Measurements from ENCODE around the gene KCTD2.
A peak's percentile ranks its signal among the peaks of the same experiment; 100 is the strongest.

KCTD2 gene

DNA sequence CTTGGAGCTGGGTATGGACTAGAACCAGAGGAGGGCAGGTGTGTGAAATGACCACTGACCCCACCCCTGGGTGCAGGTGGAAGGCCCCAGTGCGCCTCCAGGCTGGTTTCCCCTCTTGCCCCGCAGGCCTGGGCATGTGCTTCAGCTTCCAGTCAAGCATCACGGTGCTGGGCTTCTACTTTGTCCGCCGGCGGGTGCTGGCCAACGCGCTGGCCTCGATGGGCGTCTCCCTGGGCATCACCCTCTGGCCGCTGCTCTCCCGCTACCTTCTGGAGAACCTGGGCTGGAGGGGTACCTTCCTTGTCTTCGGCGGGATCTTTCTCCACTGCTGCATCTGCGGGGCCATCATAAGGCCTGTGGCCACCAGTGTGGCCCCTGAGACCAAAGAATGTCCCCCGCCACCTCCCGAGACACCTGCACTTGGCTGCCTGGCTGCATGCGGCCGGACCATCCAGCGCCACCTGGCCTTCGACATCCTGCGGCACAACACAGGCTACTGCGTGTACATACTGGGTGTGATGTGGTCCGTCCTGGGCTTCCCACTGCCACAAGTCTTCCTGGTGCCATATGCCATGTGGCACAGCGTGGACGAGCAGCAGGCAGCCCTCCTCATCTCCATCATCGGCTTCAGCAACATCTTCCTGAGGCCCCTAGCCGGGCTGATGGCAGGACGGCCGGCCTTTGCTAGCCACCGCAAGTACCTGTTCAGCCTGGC lies 53.0 kb downstream of the KCTD2 start:
- no peak for DNase-seq (ENCODE audit: low spot score)

- no peak for DNase-seq (ENCODE audit: low spot score)
These were observed 55.4 kb downstream of the KCTD2 start for GRCh38 chr17:75102385-75102821.

GRCh38 chr17:75103601-75104554 lies 56.9 kb downstream of the KCTD2 start:
- no peak for DNase-seq (ENCODE audit: low spot score)

GRCh38 chr17:75105126-75106080 lies 58.4 kb downstream of the KCTD2 start:
- DNase-seq (ENCODE audit: low spot score): peak; percentile 85

DNA sequence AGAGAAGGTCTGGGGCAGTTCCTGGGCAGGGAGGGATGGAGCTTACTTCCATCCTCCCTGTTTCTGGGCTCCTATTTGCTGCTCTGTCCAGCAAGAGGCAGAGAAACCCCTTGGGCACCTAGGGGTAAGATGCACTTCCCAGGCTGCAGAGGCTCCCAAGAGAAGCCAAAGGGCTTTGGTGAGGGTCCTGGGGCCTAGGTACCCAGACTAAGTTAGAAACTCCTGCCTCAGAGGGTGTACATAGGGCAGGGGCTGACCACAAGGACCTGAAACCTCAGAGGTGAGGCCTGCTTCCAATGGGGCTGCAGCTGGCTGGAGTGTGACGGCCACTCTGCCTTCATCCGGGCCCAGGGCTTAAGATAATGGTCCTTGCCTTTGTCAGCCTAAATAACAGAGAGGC lies 61.2 kb downstream of the KCTD2 start:
- DNase-seq (ENCODE audit: low spot score): no peak

DNA sequence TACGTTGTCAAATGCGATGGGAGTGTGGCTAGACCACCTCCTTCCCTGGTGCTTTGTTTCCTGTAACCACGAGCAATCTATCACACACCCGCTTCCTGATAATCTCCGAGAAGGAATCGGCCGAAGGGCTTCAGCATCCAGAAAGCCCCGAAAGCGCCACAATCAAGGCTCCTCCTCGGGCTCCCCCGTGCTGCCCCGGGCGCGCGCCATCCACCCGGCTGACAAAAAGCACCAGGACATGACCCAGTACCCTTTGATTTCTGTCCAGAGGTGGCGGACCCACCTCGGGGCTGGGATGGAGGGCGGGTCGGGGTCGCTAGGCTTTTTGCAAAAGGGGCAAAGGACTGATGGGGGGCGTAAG lies 62.0 kb downstream of the KCTD2 start:
- peak; percentile 48 for DNase-seq (ENCODE audit: low spot score)

DNA sequence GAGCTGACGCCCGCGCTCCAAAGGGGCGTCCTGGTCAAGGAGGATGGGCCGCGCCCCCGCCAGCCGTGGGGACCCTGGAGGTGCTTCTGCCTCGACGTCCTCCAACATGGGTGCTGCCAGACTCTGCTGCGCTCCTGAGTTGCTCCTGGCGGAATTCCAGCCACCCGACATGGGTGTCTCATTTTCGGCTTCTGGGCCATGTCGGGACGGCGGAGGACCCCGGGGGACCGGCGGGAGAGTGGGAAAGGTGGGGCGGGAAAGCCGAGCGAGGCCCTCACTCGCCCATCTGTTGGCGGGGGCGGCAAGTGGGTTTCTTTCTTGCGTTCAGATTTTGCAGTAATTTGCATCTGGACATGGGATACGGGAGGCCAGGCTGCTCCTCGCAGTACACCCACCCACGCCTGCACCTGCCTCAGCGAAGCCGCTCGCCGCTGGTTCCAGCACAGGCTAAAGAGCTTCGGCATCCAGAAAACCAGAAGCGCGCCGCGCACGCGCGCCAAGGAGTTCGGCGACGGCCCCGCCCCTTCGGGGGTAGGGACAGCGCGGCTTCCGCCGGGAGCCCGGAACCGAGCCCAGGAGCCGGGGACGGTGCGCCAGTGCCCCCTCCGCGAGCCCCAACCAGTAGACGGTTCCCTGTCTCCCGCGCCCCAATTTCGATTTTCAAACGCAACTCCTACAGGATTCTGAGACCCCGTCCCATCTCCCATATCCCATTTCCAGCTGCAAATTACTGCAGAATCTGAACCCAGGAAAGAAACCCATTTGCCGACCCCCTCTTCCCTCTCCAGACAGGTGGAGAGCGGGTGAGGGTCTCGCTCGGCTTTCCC lies 62.6 kb downstream of the KCTD2 start, which contains the start of gene ARMC7:
TSS of gene ARMC7 (plus strand) at position 563 of the 827 bp plus-strand sequence. CDS start 320 bp downstream, outside the sequence.
- DNase-seq (ENCODE audit: low spot score): peak; percentile 98

GRCh38 chr17:75110234-75110937 lies 63.4 kb downstream of the KCTD2 start:
- DNase-seq (ENCODE audit: low spot score): no peak

DNA sequence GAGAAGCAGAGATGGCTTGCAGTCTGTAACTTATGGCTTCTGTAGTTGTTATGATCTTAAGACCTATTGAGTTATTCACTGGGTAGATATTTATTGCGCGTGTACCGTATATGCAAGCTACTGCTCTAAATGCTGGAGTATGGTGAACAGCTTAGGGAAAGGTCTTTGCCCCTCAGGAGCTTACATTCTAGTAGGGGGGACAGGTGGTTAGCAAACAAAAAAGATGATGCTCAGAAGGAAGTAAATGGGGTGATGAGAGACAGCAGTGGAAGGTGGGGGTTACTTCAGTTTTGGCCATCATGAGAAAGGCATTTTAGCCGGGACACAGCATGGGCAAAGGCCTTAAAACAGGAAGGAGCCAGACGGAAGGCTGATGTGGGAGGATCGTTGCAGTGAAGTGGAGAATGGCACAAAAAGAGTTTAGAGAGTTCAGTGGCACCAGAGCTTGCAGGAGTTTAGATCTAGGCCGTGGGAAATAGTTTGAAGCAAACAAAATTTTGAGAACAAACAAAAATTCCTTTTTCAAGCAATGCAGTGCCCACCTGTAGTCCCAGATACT lies 64.8 kb downstream of the KCTD2 start:
- DNase-seq (ENCODE audit: low spot score): no peak

DNA sequence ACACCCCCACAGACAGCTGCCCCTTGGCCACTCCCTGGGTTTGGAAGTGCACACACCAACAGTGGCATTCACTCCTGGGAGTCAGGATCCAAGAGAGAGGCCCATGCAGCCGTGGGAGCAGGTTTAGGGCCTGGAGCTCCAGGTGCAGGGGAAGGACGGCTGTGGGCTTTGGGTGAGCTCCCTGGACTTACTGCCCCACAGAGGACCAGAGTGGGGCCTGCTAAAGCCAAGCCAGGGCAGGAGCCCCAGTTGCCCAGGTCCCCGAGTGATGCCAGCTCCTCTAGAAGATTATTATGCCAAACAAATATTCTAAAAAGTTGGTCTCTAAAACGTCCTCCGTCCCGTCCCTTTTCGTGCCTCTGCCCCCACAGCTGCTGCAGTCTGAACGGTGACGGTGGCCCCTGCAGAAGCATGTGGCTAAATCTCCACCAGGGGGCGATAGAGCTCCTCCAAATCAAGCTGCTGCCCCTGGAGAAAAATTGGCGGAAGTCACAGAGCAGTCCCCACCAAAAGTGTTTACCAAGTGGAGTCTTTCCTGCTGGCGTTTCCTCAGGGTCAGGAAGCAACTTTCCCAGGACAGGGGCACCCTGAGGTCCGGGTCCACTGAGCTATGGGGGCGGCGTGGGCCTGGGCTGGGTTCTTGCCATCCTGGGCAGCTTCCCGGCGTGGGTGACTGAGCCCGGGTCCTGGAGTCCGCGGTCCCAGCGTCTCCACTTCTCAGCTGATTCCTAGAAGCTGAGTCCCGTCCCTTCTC lies 67.0 kb downstream of the KCTD2 start:
- peak; percentile 89 for DNase-seq (ENCODE audit: low spot score)

DNA sequence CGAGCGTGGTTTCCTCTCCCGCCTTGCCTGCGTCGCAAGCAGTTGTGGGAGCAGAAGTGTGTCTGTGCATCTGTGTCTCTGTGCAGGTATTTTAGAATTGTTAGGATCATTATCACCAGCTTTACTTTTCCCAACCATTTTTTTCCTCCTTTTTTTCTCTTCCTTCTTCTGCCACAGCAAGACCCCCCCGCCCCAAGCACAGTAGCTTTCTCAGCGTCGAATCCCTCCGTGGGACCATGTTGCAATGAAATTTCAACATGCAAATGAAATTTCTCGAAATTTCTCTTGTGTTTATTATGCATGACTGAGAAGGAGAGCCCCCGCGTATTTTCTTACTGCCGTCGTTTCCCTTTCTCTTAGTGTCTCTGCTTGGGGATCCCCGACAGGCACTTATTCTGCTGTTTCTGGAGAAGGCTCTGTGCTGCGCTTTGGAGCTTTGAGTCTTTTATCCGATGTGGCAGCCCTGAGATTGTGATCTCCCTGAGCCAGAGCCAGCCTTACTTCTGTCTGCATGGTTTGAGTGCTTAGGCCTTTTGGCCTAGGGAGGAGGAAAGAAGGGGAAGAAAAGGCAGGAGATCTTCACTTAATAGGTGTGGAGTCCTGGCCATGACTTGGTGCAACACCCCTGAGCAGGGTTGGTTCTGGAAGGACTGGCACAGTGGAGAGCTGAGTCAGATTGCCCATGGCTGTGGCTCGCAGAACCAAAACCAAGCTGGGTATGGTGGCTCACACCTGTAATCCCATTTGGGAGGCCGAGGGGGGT lies 67.7 kb downstream of the KCTD2 start:
- DNase-seq (ENCODE audit: low spot score): no peak

All from iPS-NIHi11 (cell line).